ENCODE data around the gene RNU7-1.

DNA sequence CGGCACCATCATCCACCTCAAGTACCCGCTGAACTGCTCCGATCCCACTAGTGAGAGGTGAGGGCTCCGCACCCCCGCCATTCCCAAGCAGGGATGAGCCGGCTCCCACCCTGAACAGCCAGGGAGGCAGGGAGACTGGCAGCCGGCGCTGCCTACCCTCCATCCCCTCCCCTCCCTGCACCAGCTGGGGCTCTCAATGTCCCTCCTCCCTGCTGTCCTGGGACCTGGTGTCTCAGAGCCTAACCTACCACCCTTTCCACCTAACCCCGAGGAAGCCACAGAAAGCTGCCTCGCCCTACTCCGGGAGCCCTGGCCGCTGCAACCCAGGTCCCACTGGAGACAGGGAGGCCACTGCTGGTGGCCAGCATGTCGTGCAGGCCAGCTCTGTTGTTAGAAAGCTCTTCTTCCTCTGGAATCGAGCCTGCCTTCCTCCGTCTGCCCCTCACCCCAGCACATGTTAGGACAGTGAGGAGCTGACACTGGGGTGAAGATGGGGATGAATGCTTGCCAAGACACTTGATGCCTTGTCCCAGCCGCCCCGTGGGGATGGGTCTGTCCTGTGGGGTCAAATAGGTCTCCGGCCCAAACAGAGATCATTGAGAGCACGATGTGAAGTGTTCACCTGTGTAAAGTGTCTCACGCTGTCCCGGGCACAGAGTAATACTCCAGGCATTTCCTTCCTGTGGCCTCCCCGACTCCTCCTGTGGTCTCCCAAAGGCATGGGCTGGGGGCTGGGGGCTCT lies 8.7 kb downstream of the RNU7-1 start:
- TF ChIP-seq POLR2A (IDR thresholded peaks at IDR 0.05), result no peak
- TF ChIP-seq, protein P1, sequence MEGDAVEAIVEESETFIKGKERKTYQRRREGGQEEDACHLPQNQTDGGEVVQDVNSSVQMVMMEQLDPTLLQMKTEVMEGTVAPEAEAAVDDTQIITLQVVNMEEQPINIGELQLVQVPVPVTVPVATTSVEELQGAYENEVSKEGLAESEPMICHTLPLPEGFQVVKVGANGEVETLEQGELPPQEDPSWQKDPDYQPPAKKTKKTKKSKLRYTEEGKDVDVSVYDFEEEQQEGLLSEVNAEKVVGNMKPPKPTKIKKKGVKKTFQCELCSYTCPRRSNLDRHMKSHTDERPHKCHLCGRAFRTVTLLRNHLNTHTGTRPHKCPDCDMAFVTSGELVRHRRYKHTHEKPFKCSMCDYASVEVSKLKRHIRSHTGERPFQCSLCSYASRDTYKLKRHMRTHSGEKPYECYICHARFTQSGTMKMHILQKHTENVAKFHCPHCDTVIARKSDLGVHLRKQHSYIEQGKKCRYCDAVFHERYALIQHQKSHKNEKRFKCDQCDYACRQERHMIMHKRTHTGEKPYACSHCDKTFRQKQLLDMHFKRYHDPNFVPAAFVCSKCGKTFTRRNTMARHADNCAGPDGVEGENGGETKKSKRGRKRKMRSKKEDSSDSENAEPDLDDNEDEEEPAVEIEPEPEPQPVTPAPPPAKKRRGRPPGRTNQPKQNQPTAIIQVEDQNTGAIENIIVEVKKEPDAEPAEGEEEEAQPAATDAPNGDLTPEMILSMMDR (IDR thresholded peaks at IDR 0.05), result no peak
- TF ChIP-seq POLR2AphosphoS5 (IDR thresholded peaks at IDR 0.05), result no peak

Measured in breast epithelium (tissue), 3 donors.